Measurements from ENCODE around the gene ACADM. TPM values are rescaled to one million over a fixed set of nuclear protein-coding genes. Genes with fewer than 3 reads are reported as not detected.
A peak's percentile ranks its signal among the peaks of the same experiment; 100 is the strongest.
"Not testable (repeated sequence)": the region's sequence is repeated elsewhere in the genome, so short reads cannot be mapped to it uniquely, and the experiment has no call there.

ACADM gene
- total RNA-seq, 1 experiment from 2014 or later = 36.5 TPM

GRCh38 chr1:75720325-75720724, 4.2 kb upstream of the ACADM start:
- intact Hi-C loops (cut with micrococcal nuclease; ENCODE audit: unreplicated experiment) = no loop called here
- H3K27ac ChIP-seq = no peak overlapping the region
- H2AFZ ChIP-seq = no peak overlapping the region
- TF ChIP-seq EZH2 (IDR thresholded peaks at IDR 0.05; ENCODE audit: low read depth) = no peak
- TF ChIP-seq CTCF (conservative IDR thresholded peaks at IDR 0.05) = no peak
- DNase-seq = no peak
- no peaks in the 10 kb centered on the region for H4K20me1 ChIP-seq (ENCODE audit: insufficient read depth)
- H3K36me3 ChIP-seq (ENCODE audit: low read depth) = no peaks in the 10 kb centered on the region
- H3K4me2 ChIP-seq = no peak overlapping the region
- peaks cover 8% of the 10 kb centered on the region for H3K79me2 ChIP-seq (ENCODE audit: low read depth)
- ChIA-PET CTCF (no interaction called here), POLR2A (ENCODE audit: unreplicated experiment) (no interaction called here)
- no peaks in the 10 kb centered on the region for H3K27me3 ChIP-seq (ENCODE audit: insufficient read depth, low read depth)
- H3K9me2 ChIP-seq (ENCODE audit: insufficient read depth) = no peaks in the 10 kb centered on the region
- no peaks in the 10 kb centered on the region for H3K9me3 ChIP-seq (ENCODE audit: insufficient read depth, low read depth)
- H3F3A ChIP-seq (ENCODE audit: insufficient read depth, low read depth) = peaks cover 7% of the 10 kb centered on the region; the same call in 1 of the 2 replicates
- no TSS peak for BruUV-seq (replicated peaks)
- peaks cover 6% of the 10 kb centered on the region for H3K4me1 ChIP-seq (replicated peaks; ENCODE audit: insufficient read depth)
- no peak overlapping the region for H3K4me3 ChIP-seq

DNA sequence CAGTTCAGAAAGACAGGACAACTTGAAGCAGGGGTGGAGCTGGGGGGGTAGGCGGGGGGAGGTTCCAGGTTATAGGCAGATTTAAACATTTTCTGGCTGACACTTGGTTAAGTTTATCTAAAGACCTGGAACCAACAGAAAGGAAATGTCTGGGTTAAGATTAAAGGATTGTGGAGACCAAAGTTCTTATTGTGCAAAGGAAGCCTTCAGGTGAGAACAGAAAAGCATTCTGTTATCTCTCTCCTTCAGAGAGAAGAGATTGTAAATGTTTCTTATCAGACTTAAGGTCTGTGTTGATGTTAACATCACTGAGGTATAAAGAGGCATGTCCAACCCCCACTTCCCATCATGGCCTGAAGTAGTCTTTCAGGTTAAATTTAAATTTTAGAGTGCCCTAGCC, 3.7 kb upstream of the ACADM start:
- intact Hi-C loops (cut with micrococcal nuclease; ENCODE audit: unreplicated experiment) = no loop called here
- H3K4me1 ChIP-seq (replicated peaks; ENCODE audit: insufficient read depth) = peaks cover 10% of the 10 kb centered on the region
- H3K4me2 ChIP-seq = no peak overlapping the region
- no peaks in the 10 kb centered on the region for H3K27me3 ChIP-seq (ENCODE audit: insufficient read depth, low read depth)
- no peaks in the 10 kb centered on the region for H4K20me1 ChIP-seq (ENCODE audit: insufficient read depth)
- H3K4me3 ChIP-seq = no peak overlapping the region
- POLR2A ChIA-PET (ENCODE audit: unreplicated experiment) = no interaction called here
- H3K9me2 ChIP-seq (ENCODE audit: insufficient read depth) = no peaks in the 10 kb centered on the region
- no peaks in the 10 kb centered on the region for H3K36me3 ChIP-seq (ENCODE audit: low read depth)
- TF ChIP-seq CTCF (conservative IDR thresholded peaks at IDR 0.05) (no peak), EZH2 (IDR thresholded peaks at IDR 0.05; ENCODE audit: low read depth) (no peak)
- H3K9me3 ChIP-seq (ENCODE audit: insufficient read depth, low read depth) = no peaks in the 10 kb centered on the region
- no peak for DNase-seq
- no TSS peak for BruUV-seq (replicated peaks)
- CTCF ChIA-PET = no interaction called here
- peaks cover 13% of the 10 kb centered on the region for H3K79me2 ChIP-seq (ENCODE audit: low read depth)
- peaks cover 8% of the 10 kb centered on the region; the same call in 1 of the 2 replicates for H3F3A ChIP-seq (ENCODE audit: insufficient read depth, low read depth)
- no peak overlapping the region for H3K27ac ChIP-seq
- H2AFZ ChIP-seq = no peak overlapping the region

- CTCF ChIA-PET; H3K36me3 ChIP-seq (ENCODE audit: low read depth); intact Hi-C loops (cut with micrococcal nuclease; ENCODE audit: unreplicated experiment); H3K4me2 ChIP-seq; POLR2A ChIA-PET (ENCODE audit: unreplicated experiment); H3K27me3 ChIP-seq (ENCODE audit: insufficient read depth, low read depth); DNase-seq; H3K4me3 ChIP-seq; H4K20me1 ChIP-seq (ENCODE audit: insufficient read depth); H3K9me3 ChIP-seq (ENCODE audit: insufficient read depth, low read depth); H2AFZ ChIP-seq; H3K27ac ChIP-seq; BruUV-seq (replicated peaks); H3K9me2 ChIP-seq (ENCODE audit: insufficient read depth): not testable (repeated sequence)
- peaks cover 27% of the 10 kb centered on the region for H3K79me2 ChIP-seq (ENCODE audit: low read depth)
- peaks cover 17% of the 10 kb centered on the region for H3K4me1 ChIP-seq (replicated peaks; ENCODE audit: insufficient read depth)
- H3F3A ChIP-seq (ENCODE audit: insufficient read depth, low read depth) = peaks cover 12% of the 10 kb centered on the region; the same call in 1 of the 2 replicates
Observed at GRCh38 chr1:75722246-75722645, 2.3 kb upstream of the ACADM start.

- no peaks in the 10 kb centered on the region for H4K20me1 ChIP-seq (ENCODE audit: insufficient read depth)
- H3K9me3 ChIP-seq (ENCODE audit: insufficient read depth, low read depth) = no peaks in the 10 kb centered on the region
- no peak overlapping the region; the same call in 1 of the 2 replicates for H3K27ac ChIP-seq
- peak overlapping the region; percentile 90; the same call in 1 of the 2 replicates for H3K4me3 ChIP-seq
- POLR2A ChIA-PET (ENCODE audit: unreplicated experiment) = no interaction called here
- H3K27me3 ChIP-seq (ENCODE audit: insufficient read depth, low read depth) = no peaks in the 10 kb centered on the region
- peaks cover 34% of the 10 kb centered on the region for H3K79me2 ChIP-seq (ENCODE audit: low read depth)
- peaks cover 17% of the 10 kb centered on the region for H3K4me1 ChIP-seq (replicated peaks; ENCODE audit: insufficient read depth)
- H3K4me2 ChIP-seq = peak overlapping the region; percentile 86
- TF ChIP-seq CTCF (conservative IDR thresholded peaks at IDR 0.05) (no peak), EZH2 (IDR thresholded peaks at IDR 0.05; ENCODE audit: low read depth) (no peak)
- H2AFZ ChIP-seq = no peak overlapping the region; the same call in 1 of the 2 replicates
- no peaks in the 10 kb centered on the region for H3K36me3 ChIP-seq (ENCODE audit: low read depth)
- CTCF ChIA-PET = no interaction called here
- no peaks in the 10 kb centered on the region for H3K9me2 ChIP-seq (ENCODE audit: insufficient read depth)
- no TSS peak for BruUV-seq (replicated peaks)
- H3F3A ChIP-seq (ENCODE audit: insufficient read depth, low read depth) = peaks cover 12% of the 10 kb centered on the region; the same call in 1 of the 2 replicates
- DNase-seq = no peak
- intact Hi-C loops (cut with micrococcal nuclease; ENCODE audit: unreplicated experiment) = no loop called here
Observed at GRCh38 chr1:75722966-75723365, 1.5 kb upstream of the ACADM start.
